ENCODE measurements around the gene CAMTA1.

The CAMTA1 gene

DNA sequence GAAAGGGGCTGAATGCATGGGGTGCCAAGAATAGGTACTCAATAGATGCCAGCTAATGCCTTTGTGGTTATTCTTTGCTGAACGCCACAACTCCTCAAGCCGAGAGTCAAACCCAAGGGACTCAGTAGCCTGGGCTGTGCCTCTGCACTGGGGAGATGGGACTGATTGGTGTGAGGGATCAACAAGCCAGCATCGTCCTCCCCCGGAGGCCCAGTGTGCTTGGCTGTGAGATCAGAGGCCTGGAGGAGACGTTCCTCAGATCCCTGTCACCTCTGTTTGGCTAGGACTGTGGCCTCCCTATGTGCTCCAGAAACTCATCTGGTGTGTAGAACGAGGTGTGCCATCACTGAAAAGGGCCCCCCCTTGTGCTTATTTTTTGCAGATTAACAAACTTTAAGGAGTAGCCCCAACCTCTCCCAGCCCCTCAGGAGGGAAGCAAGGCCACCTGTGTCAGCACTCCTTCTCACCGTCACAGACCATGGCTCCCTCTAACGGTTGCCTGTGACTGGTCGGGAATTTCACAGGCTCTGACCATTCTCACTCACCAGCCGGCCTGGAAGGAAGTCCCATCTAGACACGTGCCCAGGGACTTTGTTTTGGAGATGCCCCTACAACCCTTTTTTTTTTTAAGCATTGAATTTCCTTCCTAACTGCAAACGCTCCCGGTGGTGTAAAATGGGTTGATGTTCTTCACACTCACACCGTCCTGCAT lies 791.8 kb downstream of the CAMTA1 start:
- DNase-seq (ENCODE audit: low read depth in 2 of 3, low spot score in 2 of 3) = no peak

DNA sequence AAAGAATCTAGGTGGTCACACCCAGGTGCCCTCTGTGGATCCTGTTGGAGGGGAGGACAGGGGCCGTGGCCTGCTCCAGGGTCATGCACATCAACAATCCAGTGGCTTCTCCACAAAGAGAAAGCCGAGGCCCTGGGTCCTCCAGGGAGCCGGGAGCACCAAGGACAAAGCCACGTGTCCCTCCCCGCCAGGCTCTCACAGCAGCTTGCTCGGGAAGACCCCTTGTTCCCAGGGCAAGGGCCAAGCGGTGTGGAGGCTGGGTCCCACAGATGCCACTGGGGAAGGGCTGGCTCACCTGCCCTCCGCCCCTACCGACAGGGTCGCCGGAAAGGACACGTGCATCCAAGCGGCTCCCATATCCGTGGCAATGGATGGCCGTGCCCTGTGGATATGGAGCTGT lies 793.0 kb downstream of the CAMTA1 start:
- DNase-seq (ENCODE audit: low read depth in 2 of 3, low spot score in 2 of 3) = no peak

DNA sequence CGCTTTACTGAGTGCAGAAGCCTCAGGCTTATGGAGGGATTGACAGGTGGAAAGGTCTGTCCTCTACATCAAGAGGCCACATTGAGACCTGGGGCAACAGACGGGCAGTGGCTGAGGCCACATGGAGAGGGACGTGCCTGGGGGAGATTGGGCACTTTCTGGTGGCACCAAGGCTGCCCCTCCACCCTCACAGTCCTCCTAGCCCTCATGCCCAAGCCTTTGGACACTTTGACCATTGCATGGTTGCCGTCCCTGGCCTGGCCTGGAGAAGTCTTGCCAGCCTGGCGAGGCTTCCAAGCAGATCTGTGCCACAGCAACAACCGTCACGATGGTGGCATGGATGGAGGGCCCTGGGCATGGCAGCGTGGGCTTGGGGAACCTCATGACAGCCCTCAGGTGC lies 793.8 kb downstream of the CAMTA1 start:
- DNase-seq (ENCODE audit: low read depth in 2 of 3, low spot score in 2 of 3) = no peak

DNA sequence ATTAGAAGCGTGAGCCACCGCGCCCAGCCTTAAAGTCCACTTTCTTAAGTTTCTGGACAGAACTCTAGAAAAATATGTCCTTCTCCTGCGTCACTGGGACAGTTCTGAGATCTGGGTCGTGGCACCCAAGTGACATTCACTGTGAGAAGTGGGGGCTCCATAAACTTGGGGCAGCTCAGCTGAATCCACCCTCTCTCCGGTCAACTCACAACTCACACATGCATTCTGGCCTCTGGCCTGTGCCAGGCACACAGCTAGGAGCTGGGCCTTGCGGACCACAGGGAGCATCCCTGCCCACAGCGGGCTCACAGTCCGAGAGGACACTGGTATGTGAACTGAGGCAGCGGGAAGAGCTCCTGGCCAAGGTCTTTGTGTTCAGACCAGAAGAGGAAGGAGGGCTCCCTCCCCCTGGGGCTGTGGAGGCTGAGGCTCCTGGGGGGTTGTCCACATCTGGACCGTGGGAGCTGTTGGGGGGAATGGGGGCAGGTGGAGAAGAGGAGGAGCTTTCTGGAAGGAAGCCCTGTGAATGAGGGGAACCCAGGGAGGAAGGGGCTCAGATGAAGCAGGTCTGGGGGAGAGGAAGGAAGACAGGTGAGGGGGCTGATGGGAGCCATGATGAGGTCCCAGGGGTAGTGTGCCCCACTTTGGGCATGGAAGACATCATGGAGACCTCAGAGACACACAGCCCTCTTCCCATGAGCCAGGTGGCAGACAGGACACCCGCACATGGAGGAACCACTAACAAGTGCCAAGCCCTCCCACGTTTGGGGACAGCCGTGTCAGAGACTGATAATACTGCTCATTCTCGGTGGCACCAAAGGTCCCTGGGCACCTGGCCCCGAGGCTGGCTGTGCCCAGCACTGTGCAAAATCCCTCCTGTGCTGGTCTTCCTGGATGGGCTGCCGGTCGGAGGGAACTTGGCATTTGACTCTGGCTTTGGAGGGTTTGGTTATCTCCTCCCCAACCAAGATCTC lies 794.9 kb downstream of the CAMTA1 start:
- DNase-seq (ENCODE audit: low read depth in 2 of 3, low spot score in 2 of 3) = no peak

DNA sequence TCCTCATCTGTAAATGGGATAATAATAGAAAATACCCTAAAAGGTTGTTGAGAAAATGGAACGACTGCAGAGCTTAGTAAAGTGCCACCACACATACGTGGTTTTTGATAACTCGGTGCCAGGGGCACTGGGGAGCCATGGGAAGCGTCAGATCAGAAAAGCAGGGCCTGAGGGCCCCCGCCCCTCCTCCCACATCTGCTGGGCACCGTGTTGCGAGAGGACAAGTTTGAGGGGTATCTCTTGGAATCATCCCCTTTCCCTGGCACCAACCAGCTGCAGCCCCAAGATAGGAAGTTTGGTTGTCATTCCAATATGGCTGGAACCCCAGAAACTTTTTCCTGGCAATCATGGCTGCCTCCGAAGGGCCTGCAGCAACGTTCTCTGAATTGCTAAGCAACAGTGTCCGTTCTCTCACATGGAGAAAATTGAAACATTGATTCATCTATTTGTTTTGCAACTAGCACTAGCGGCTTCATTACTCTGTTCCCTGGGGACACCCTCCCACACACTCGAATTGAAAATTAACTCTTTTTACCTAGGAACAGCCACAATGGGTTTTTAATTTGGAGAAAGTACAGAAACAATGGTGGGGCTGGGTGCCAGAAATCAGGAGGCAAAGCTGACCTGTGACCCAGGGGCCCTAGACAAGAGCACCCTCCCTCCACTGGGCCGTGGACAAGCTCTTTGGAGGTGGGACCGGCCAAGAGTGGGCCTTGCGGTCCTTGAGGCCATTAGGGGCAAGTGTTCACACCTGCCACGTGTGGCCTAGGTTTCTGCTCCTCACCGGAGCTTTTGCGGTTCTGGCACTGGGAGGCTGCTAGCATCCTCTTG lies 795.9 kb downstream of the CAMTA1 start:
- no peak for DNase-seq (ENCODE audit: low read depth in 2 of 3, low spot score in 2 of 3)

DNA sequence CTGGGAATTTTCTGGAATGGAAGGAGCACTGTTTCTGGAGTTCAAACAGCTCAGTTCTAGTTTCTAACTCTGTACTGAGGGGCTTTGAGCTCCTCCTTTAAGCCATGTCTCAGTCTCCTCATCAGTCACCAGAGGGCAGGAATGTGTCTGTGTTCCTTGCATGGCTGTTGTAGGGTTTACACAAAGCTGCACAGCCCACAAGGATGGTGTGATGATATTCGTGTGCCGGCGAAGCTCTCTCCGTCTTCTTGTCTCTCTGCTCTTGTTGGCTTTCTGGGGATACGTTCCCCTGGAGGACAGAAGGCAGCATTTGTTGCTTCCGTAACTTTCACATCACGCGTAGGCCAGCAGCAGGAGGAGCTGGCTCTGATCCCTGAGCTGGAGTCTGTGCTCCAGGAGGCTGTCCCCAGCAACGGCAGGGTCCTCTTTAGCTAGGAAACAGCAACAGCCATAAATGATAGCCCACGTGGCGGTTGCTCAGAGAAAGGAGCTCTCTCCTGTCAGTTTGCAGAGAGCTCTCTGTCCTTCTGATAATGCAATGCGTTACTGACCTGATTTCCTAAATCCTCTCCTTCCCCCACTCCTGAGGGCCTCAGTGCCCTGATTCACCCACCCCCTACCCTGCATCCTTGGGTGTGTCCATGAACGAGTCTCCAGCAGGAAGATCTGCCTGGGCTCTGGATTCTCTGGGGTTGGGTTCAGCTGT lies 796.7 kb downstream of the CAMTA1 start:
- no peak for DNase-seq (ENCODE audit: low read depth in 2 of 3, low spot score in 2 of 3)

DNA sequence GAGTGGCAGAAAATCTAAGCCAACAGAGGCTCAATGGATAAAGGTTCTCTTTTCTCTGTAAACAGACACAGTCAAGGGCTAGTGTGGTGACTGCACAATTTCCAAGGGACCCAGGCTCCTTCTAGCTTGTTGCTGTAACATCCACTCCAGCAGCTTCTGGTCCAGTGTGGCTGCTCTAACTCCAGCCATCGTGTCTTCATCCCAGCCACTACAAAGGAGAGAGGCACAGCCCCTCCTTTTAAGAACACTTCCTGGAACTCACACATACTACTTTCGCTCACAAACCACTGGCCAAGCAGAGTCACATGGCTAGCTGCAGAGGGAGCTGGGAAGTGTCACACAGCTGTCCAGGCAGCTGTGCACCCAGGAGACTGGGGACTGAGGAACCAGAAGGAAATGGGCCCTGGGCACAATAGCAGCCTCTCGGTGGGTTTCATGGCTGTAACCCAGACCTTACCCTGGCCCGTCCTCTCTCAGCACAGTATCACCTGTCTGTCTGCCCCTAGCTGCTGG lies 797.3 kb downstream of the CAMTA1 start:
- no peak for DNase-seq (ENCODE audit: low read depth in 2 of 3, low spot score in 2 of 3)

DNA sequence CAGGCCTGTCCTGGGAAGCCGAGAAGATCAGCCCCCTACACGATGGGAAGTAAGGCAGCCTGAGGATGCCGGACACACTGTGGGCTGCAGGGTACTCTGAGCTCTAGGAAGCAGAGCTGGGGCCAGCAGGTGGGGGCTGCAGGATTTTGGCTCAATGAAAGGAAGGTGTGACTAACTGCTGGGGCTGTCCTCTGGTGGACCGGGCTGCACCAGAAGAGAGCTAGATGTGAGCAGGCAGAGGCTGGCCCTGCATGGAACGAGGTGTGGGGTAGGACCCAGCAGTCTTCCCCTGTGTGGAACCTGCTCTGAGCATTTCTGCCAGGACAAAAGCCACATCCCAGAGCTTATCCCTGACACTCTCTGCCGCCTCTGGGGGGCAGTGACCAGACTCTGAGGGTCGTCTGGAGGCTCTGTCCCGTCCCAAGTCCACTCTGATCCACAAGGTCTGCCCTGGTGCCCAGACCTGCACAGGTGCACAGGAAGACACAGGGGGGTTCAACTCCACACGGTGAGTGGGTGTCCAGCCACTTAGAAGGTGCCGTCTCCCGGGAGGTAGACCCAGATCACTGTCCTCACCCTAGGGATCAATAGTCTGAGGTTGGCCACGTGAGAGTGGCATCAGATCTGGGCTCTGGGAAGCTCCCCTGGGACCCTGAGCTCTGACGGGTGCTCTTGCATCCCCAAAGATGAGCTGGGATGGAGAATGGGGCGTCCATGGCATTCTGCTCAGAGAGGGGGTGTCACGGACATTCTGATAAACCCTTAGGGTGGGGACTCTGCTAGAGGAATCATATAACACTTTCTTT lies 798.2 kb downstream of the CAMTA1 start:
- DNase-seq (ENCODE audit: low read depth in 2 of 3, low spot score in 2 of 3) = no peak

DNA sequence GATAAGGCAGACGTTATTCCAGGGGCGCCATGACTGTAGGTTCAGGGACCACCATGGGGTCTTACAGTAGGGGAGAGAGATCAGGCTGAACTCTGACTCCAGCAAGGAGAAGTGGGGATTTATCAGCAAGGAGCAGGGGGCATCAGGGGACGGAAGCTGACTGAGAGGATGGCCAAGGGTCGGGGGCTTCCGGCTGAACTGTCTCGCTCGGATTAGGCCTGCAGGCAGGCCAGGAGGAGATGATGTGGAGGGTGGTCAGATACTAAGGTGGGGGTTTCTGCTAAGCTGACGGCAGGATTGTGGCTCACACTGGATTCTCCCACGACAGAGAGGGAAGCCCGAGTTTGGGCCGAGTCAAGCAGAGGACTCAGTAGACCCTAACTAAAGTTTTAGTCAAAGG lies 798.9 kb downstream of the CAMTA1 start:
- DNase-seq (ENCODE audit: low read depth in 2 of 3, low spot score in 2 of 3) = no peak

DNA sequence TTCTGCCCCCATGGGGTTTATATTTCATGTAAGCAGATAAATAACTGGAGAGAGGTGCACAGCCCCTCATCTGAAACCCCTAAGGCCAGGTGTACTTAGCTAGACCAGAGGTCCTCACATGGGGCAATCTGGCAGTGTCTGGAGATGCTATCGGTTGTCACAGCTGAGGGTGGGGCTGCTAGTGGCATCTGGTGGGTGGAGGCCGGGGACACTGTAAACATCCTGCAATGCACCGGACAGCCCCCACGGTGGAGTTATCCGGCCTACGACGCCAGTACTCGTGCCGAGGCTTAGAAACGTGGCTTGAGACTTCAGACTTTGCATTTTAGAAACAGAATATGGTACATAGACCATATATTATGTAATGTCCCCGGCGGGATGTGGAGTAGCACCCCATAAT lies 799.4 kb downstream of the CAMTA1 start:
- DNase-seq (ENCODE audit: low read depth in 2 of 3, low spot score in 2 of 3) = no peak

DNA sequence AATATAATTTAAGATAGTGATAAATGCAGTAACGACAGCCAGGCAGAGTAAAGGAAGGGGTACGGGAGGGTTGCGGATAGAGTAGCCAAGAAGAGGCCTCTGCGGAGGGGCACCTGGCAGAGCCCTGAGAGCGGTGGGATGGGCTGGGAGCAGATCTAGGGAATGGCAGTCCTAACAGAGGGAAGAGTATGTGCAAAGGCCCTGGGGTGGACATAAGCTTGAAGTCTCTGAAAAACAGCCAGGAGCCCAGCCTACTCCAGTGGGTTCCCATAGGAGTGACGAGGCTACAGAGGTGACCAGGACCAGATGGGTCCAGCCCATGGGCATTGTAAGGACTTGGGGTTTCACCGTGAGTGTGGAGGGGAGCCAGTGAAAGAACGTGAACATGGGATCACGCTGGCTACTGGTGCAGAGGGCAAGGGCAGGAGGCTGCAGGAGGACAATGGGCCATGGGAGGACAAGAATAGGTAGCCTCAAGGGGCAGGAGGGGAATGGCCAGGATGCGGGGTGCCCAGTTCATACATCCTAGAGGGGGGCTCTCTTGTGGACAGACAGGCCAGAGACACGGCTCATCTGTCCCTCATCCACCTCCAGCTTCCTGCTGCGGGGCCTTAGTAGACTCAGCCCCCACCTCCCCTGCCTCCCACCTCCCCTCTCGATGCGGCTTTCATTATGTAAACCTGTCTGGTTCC lies 800.1 kb downstream of the CAMTA1 start:
- no peak for DNase-seq (ENCODE audit: low read depth in 2 of 3, low spot score in 2 of 3)

DNA sequence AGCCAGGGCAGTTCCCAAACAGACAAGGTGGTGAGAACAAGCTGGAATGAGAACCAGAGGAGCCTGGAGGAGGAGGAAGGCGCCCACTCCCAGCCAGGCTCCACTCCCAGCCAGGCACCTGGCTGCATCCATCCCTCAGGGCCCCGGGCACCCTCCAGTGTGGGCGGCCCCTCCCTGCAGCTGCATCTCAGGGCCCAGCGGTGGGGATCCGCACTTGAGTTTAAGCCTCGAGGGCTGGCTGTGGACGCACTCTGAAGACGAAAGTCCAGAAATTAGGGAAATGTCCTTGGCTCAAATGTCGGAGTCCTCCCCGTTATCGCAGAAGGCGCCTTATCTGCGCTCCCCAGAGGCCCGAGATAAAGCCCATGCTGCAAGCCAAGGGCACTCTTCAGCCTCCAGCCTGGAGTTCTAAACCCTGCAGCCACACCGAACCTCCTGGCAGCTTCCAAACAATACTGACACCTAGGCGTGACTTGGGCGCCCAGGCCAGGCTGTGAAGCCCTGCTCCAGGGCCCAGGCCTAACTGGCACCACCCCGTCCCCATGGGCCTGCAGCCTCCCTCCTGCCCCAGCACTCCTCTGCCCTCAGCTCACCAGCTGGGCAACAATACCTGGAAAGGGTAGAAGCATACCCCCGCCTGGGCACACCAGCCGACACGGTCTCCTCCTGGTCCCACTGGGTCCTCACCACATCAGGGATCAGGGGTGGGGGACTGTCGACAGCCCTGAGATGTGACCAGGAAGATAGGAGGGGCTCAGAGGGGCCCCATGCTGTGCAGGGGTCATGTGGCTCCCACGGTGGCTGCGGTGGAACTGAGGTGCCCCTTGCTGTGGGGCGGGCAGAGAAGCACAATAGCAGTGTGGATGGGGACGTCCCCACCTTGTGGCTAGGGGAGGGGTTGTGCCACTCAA lies 801.0 kb downstream of the CAMTA1 start:
- no peak for DNase-seq (ENCODE audit: low read depth in 2 of 3, low spot score in 2 of 3)

DNA sequence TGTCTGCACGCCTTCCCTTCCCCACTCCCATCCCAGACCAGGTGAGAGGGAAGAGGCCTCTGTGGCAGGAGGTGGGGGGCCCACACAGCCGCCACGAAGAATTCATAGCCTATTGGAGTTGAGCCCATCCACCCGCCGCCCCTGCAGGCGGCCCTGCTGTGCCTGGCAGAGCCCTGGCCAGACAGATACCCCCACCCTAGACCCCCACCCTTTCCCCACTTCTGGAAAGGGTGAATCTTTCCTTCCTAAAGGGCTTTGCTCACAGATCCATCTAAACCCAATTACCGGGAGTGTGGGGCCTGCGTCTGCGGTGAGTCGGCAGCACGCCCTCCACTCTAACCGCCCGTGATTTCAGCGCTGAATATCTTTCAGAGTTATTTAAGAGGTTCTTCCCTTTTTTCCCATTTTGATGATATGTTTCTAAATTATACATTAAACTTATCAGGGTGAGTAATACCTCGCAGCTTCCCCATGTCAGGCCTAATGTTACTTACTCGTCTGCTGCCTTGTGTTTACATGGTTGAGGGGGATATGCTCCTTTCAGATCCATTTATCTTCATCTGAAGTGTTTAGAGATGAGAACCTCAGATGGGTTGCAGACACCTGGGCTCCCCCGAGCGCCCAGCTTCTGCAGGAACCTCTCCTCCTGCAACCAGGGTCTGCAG lies 802.0 kb downstream of the CAMTA1 start:
- DNase-seq (ENCODE audit: low read depth in 2 of 3, low spot score in 2 of 3) = no peak

DNA sequence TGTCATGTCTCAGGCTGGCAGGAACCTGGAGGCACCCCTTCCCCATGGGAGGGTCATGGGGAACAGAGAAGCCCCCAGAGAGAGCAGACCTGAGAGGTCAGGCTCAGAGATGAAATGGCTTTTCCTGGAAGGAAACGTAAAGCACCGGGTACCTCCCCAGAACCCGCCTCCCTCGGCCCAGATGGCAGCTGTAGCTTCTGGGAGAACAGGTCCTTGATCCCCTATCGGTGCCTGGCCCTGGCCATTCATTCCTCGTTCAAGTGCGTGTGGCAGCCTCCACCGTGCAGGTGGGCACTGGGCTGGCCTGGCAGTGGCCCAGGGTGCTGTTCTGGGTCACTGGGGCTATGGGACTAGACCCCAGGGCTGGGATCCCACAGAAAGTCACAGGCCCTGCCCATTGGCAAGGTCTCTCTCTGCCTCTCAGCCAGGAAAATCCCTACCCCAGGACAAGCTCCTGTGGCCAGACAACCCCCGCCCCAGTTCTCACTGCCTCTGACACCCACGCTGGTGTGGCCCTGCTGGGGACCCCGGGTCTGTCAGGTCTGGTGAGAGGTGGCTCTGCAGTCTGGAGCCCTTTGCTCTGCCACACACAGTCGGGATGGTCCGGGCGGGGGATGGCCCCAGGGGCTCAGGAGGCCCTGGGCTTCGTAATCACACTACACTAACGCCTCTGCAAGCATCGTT lies 802.7 kb downstream of the CAMTA1 start:
- no peak for DNase-seq (ENCODE audit: low read depth in 2 of 3, low spot score in 2 of 3)

DNA sequence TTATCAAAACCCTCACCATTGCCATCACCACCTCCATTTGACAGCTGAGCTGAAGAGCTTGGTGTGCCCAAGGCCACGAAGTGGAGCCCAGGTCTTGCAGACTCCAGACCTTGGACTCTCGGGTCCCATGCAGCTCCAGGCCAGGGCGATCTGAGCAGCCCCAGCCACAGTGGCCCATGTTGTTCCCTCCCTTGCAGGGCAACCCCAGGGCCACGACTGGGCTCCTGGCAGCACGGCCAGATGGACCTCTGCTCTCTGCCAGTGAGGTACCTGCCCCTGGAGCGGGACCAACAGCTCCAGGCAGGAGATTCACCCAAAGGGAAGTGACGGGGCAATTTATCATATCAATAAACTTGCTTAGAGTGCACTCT lies 803.2 kb downstream of the CAMTA1 start:
- no peak for DNase-seq (ENCODE audit: low read depth in 2 of 3, low spot score in 2 of 3)

DNA sequence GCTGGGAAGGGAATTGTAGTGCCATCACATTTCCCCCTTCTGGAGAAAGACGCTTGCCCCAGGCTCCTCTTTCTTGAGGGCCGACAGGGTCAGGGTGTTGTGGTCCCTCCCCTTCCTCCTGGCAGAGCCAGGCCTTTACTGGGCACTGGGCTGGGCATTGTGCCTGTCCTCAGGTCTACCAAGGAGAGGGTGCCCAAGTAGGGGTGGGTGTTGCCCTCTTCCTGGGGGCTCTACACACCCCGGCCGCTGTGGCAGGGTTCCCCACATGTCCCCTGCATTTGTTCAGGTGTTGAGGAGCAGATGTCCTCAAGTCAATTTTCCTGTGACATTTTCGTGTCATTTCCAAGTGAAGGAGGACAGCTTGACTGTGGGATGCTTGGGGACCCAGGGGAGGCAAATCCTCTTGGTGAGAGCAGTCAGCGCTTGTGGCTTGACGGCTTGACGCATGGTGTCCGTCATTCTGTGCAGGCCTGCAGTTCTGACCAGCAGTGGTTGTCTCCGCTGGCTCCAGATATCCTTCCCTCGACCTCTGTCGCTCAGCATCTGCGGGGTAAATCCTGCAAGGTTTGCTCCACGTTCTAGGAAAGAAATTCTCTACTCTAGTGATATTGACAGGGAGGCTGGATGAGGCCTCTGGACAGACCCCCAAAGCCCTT lies 804.0 kb downstream of the CAMTA1 start:
- no peak for DNase-seq (ENCODE audit: low read depth in 2 of 3, low spot score in 2 of 3)
